ENCODE measurements around the gene MDN1.
"Not testable (repeated sequence)": the region's sequence is repeated elsewhere in the genome, so short reads cannot be mapped to it uniquely, and the experiment has no call there.

MDN1 gene

GRCh38 chr6:89830170-89830809, 10.7 kb upstream of the MDN1 start:
- no peak for ATAC-seq (ENCODE audit: insufficient read depth, low read depth)
- no peak for TF ChIP-seq EZH2 (IDR thresholded peaks at IDR 0.05; ENCODE audit: borderline replicate concordance, low read depth, low read length, severe bottlenecking)
- no peak for TF ChIP-seq CTCF (IDR thresholded peaks at IDR 0.05; ENCODE audit: borderline replicate concordance, extremely low read depth, low read length, poor library complexity, severe bottlenecking)

GRCh38 chr6:89829472-89830169, 10.0 kb upstream of the MDN1 start, which contains the start of gene CASP8AP2:
Gene CASP8AP2 (plus strand): TSS chr6:89829880.
- peak within 1 kb of the TSS; percentile 81 for H3K9ac ChIP-seq (ENCODE audit: low read depth, low read length)
- peak; percentile 96 for DNase-seq
- H3K4me1 ChIP-seq (ENCODE audit: insufficient read depth, low read length): peaks cover 32% of the 10 kb centered on the region
- peak within 1 kb of the TSS; percentile 92 for H2AFZ ChIP-seq (ENCODE audit: low read depth, low read length)
- peak; percentile 97 for ATAC-seq (ENCODE audit: insufficient read depth, low read depth)
- peaks cover 55% of the 10 kb centered on the region for H3K79me2 ChIP-seq (ENCODE audit: insufficient read depth, low read length)
- peak within 1 kb of the TSS; percentile 82 for H3K4me2 ChIP-seq (ENCODE audit: insufficient read depth, low read length)
- peaks cover 27% of the 10 kb centered on the region for H3K36me3 ChIP-seq (ENCODE audit: insufficient read depth, low read length)
- no peaks in the 10 kb centered on the region for H3K27me3 ChIP-seq (ENCODE audit: insufficient read depth, low read length, poor library complexity)
- TF ChIP-seq EZH2 (IDR thresholded peaks at IDR 0.05; ENCODE audit: borderline replicate concordance, low read depth, low read length, severe bottlenecking) (no peak), CTCF (IDR thresholded peaks at IDR 0.05; ENCODE audit: borderline replicate concordance, extremely low read depth, low read length, poor library complexity, severe bottlenecking) (no peak)
- peak within 1 kb of the TSS; percentile 90 for H3K27ac ChIP-seq (ENCODE audit: low read length)
- H3K9me3 ChIP-seq (ENCODE audit: insufficient read depth, low read length, severe bottlenecking): no peaks in the 10 kb centered on the region
- H3K4me3 ChIP-seq (ENCODE audit: low read depth in 1 of 2, low read length in 2 of 2): peak within 1 kb of the TSS; percentile 69 to 90
- peaks cover 9% of the 10 kb centered on the region; the same call in 1 of the 2 replicates for H4K20me1 ChIP-seq (ENCODE audit: insufficient read depth, low read length)

More at GRCh38 chr6:89830170-89830809, 10.7 kb upstream of the MDN1 start:
- Histone ChIP-seq H3K4me2 (ENCODE audit: insufficient read depth, low read length) (peak overlapping the region; percentile 67), H4K20me1 (ENCODE audit: insufficient read depth, low read length) (peaks cover 12% of the 10 kb centered on the region; the same call in 1 of the 2 replicates), H3K27ac (ENCODE audit: low read length) (peak overlapping the region; percentile 90), H3K9me3 (ENCODE audit: insufficient read depth, low read length, severe bottlenecking) (no peaks in the 10 kb centered on the region), H3K4me1 (ENCODE audit: insufficient read depth, low read length) (peaks cover 32% of the 10 kb centered on the region), H3K79me2 (ENCODE audit: insufficient read depth, low read length) (peaks cover 62% of the 10 kb centered on the region), H3K4me3 (ENCODE audit: low read depth in 1 of 2, low read length in 2 of 2) (peak overlapping the region; percentile 69 to 90), H2AFZ (ENCODE audit: low read depth, low read length) (peak overlapping the region; percentile 82), H3K36me3 (ENCODE audit: insufficient read depth, low read length) (peaks cover 33% of the 10 kb centered on the region), H3K9ac (ENCODE audit: low read depth, low read length) (peak overlapping the region; percentile 81), H3K27me3 (ENCODE audit: insufficient read depth, low read length, poor library complexity) (no peaks in the 10 kb centered on the region)
- peak; percentile 27 for DNase-seq

GRCh38 chr6:89828988-89829471, 9.4 kb upstream of the MDN1 start:
- peak overlapping the region; percentile 82 for H3K4me2 ChIP-seq (ENCODE audit: insufficient read depth, low read length)
- peaks cover 9% of the 10 kb centered on the region; the same call in 1 of the 2 replicates for H4K20me1 ChIP-seq (ENCODE audit: insufficient read depth, low read length)
- peaks cover 27% of the 10 kb centered on the region for H3K36me3 ChIP-seq (ENCODE audit: insufficient read depth, low read length)
- peak overlapping the region; percentile 78 for H3K9ac ChIP-seq (ENCODE audit: low read depth, low read length)
- H2AFZ ChIP-seq (ENCODE audit: low read depth, low read length): peak overlapping the region; percentile 92
- H3K4me1 ChIP-seq (ENCODE audit: insufficient read depth, low read length): peaks cover 32% of the 10 kb centered on the region
- peak overlapping the region; percentile 88 for H3K27ac ChIP-seq (ENCODE audit: low read length)
- ATAC-seq (ENCODE audit: insufficient read depth, low read depth) (peak; percentile 44), DNase-seq (peak; percentile 56)
- no peak for TF ChIP-seq EZH2 (IDR thresholded peaks at IDR 0.05; ENCODE audit: borderline replicate concordance, low read depth, low read length, severe bottlenecking)
- no peak for TF ChIP-seq CTCF (IDR thresholded peaks at IDR 0.05; ENCODE audit: borderline replicate concordance, extremely low read depth, low read length, poor library complexity, severe bottlenecking)
- peak overlapping the region; percentile 60 to 90 for H3K4me3 ChIP-seq (ENCODE audit: low read depth in 1 of 2, low read length in 2 of 2)
- no peaks in the 10 kb centered on the region for H3K27me3 ChIP-seq (ENCODE audit: insufficient read depth, low read length, poor library complexity)
- H3K9me3 ChIP-seq (ENCODE audit: insufficient read depth, low read length, severe bottlenecking): no peaks in the 10 kb centered on the region
- H3K79me2 ChIP-seq (ENCODE audit: insufficient read depth, low read length): peaks cover 52% of the 10 kb centered on the region

GRCh38 chr6:89828475-89828987, 8.9 kb upstream of the MDN1 start:
- H3K27me3 ChIP-seq (ENCODE audit: insufficient read depth, low read length, poor library complexity); H3K9me3 ChIP-seq (ENCODE audit: insufficient read depth, low read length, severe bottlenecking); ATAC-seq (ENCODE audit: insufficient read depth, low read depth); H4K20me1 ChIP-seq (ENCODE audit: insufficient read depth, low read length); DNase-seq: not testable (repeated sequence)
- H3K4me3 ChIP-seq (ENCODE audit: low read depth in 1 of 2, low read length in 2 of 2): peak overlapping the region; percentile 60 to 90
- H3K36me3 ChIP-seq (ENCODE audit: insufficient read depth, low read length): peaks cover 25% of the 10 kb centered on the region
- peaks cover 47% of the 10 kb centered on the region for H3K79me2 ChIP-seq (ENCODE audit: insufficient read depth, low read length)
- peak overlapping the region; percentile 82 for H3K4me2 ChIP-seq (ENCODE audit: insufficient read depth, low read length)
- H3K27ac ChIP-seq (ENCODE audit: low read length): peak overlapping the region; percentile 88
- peak overlapping the region; percentile 92 for H2AFZ ChIP-seq (ENCODE audit: low read depth, low read length)
- peak overlapping the region; percentile 78 for H3K9ac ChIP-seq (ENCODE audit: low read depth, low read length)
- peaks cover 32% of the 10 kb centered on the region for H3K4me1 ChIP-seq (ENCODE audit: insufficient read depth, low read length)

All from DND-41 (cell line).